K562 (cell line): ENCODE measurements around the gene CENPN. TPM values are rescaled to one million over a fixed set of nuclear protein-coding genes. Genes with fewer than 3 reads are reported as not detected.

ENCODE experiments used
- ATAC-seq: fragments of 200-7000 bp; cut with Tn5 transposase; 3 replicates; pipeline ENCODE4 v1.9.1; 2020; ENCODE audit warnings: moderate library complexity
- BruUV-seq: library from RNA; stranded (reverse); fragments of 400-500 nt; replicated peaks from 2 replicates; lab custom pipeline; 2021; lab: Mats Ljungman, UMichigan
- CTCF ChIA-PET: fragments of 300-600 bp; formaldehyde crosslinking; extraction: SDS; loops from one replicate; lab custom pipeline; 2021; ENCODE audit warnings: low intra/inter-chr PET ratio; lab: Yijun Ruan, JAX
- POLR2A ChIA-PET: fragments of 300-600, 350-650 bp; sonication (Branson Sonifier 250); formaldehyde crosslinking; extraction: SDS; loops from one replicate; lab custom pipeline; 2021; ENCODE audit warnings: antibody characterized with exemption, inconsistent platforms; lab: Yijun Ruan, JAX
- DNase-seq, 4 experiments: peaks; one replicate each; pipeline versions ENCODE4 v3.0.0 to v3.0.0-alpha.2; 2011 to 2018; ENCODE audit warnings: low spot score in 3 of 4, mixed read lengths in 3 of 4; ENCODE audit errors: extremely low read depth in 1 of 4
- FAIRE-seq: peaks from 2 replicates; lab custom pipeline; 2011; peaks lifted over from hg19 to GRCh38; lab: Jason Lieb, UNC
- H2AFZ ChIP-seq: 2 replicates; pipeline ENCODE4 v1.6.0; 2011; ENCODE audit warnings: low read depth, low read length, control low read depth, inconsistent platforms
- H3K27ac ChIP-seq: fragments of 200-600 bp; 3 replicates; pipeline ENCODE4 v1.8.0; 2011; ENCODE audit warnings: low read depth, mild to moderate bottlenecking, control low read depth, inconsistent platforms, low read length, moderate library complexity, mixed read lengths; ENCODE audit errors: extremely low read depth
- H3K27me3 ChIP-seq, 2 experiments: fragments of 300-600 bp in 1 of 2; 2 replicates in 1 of 2; 3 replicates in 1 of 2; pipeline versions ENCODE4 v1.6.0 to v1.8.0; 2011; ENCODE audit warnings: inconsistent platforms in 2 of 2, low read length in 2 of 2, mild to moderate bottlenecking in 1 of 2, mixed read lengths in 1 of 2, moderate library complexity in 1 of 2; ENCODE audit not compliant: control insufficient read depth in 2 of 2, insufficient read depth in 2 of 2
- H3K36me3 ChIP-seq: fragments of 300-600 bp; 3 replicates; pipeline ENCODE4 v1.8.0; 2011; ENCODE audit warnings: mild to moderate bottlenecking, low read length, inconsistent platforms; ENCODE audit not compliant: control insufficient read depth, insufficient read depth
- H3K4me1 ChIP-seq, 2 experiments: fragments of 200-600 bp in 1 of 2; replicated peaks in 1 of 2; 2 replicates in 1 of 2; 3 replicates in 1 of 2; pipeline versions ENCODE4 v1.5.1 to v1.8.0; 2011; ENCODE audit warnings: inconsistent platforms in 2 of 2, low read length in 2 of 2, mild to moderate bottlenecking in 1 of 2, mixed read lengths in 1 of 2, moderate library complexity in 1 of 2; ENCODE audit not compliant: control insufficient read depth in 2 of 2, insufficient read depth in 2 of 2
- H3K4me2 ChIP-seq: 2 replicates; pipeline ENCODE4 v1.6.1; 2011; ENCODE audit warnings: low read length, control low read depth, inconsistent platforms, mixed read lengths; ENCODE audit not compliant: insufficient read depth
- H3K4me3 ChIP-seq: fragments of 200-600 bp; sonication (generic), shearing (Covaris generic); 2 replicates; pipeline ENCODE4 v1.5.1; 2016; ENCODE audit warnings: control low read depth, inconsistent platforms
- H3K79me2 ChIP-seq: fragments of 200-600 bp; 3 replicates; pipeline ENCODE4 v1.8.0; 2011; ENCODE audit warnings: low read length, inconsistent platforms; ENCODE audit not compliant: control insufficient read depth, insufficient read depth
- H3K9ac ChIP-seq, 2 experiments: 2 replicates each; pipeline versions ENCODE4 v1.6.0 to v1.6.1; 2011; ENCODE audit warnings: low read depth in 2 of 2, low read length in 2 of 2, control low read depth in 1 of 2, inconsistent platforms in 1 of 2, mild to moderate bottlenecking in 1 of 2, mixed read lengths in 1 of 2; ENCODE audit not compliant: insufficient read depth in 1 of 2
- H3K9me1 ChIP-seq: one replicate; pipeline ENCODE4 v1.6.0; 2011; ENCODE audit warnings: inconsistent platforms, mild to moderate bottlenecking, low read length, moderate library complexity; ENCODE audit not compliant: control insufficient read depth, insufficient read depth
- H3K9me3 ChIP-seq: replicated peaks from 2 replicates; pipeline ENCODE4 v1.5.1; 2011; ENCODE audit warnings: low read depth, low read length, inconsistent platforms; ENCODE audit not compliant: control insufficient read depth, insufficient read depth
- H4K20me1 ChIP-seq: replicated peaks from 2 replicates; pipeline ENCODE4 v1.6.1; 2011; ENCODE audit warnings: low read length, inconsistent platforms, mixed read lengths; ENCODE audit not compliant: control insufficient read depth, insufficient read depth
- CBX3 ChIP-seq, 2 experiments: IDR thresholded peaks; 1 replicate in 1 of 2; 2 replicates in 1 of 2; pipeline ENCODE4 v1.6.1; 2012; ENCODE audit warnings: inconsistent platforms in 2 of 2, low read length in 2 of 2, borderline replicate concordance in 1 of 2, control low read depth in 1 of 2
- CREB1 ChIP-seq, 2 experiments: sonication (generic) in 1 of 2; formaldehyde crosslinking in 1 of 2; IDR thresholded peaks; 2 replicates each; pipeline versions ENCODE4 v1.6.1 to v1.8.0; 2012 to 2022; ENCODE audit warnings: inconsistent platforms in 1 of 2, mild to moderate bottlenecking in 1 of 2, missing genetic modification reagents in 1 of 2, moderate library complexity in 1 of 2
- E2F3 ChIP-seq: fragments of 250-450 bp; sonication (Bioruptor Pico); IDR thresholded peaks from 2 replicates; pipeline ENCODE4 v1.4.0; 2020; ENCODE audit warnings: mild to moderate bottlenecking
- ELF2 ChIP-seq: fragments of 250-450 bp; sonication (Bioruptor Pico); IDR thresholded peaks from 2 replicates; pipeline ENCODE4 v1.5.0; 2021; ENCODE audit warnings: mild to moderate bottlenecking
- FUS ChIP-seq: fragments of 200-400 bp; formaldehyde crosslinking; optimal IDR thresholded peaks from 2 replicates; pipeline ENCODE3; 2017; ENCODE audit warnings: low read depth, low read length
- HBP1 ChIP-seq: fragments of 450-650 bp; formaldehyde crosslinking; IDR thresholded peaks from 2 replicates; pipeline ENCODE4 v1.4.0; 2022; ENCODE audit warnings: missing genetic modification characterization
- KAT7 ChIP-seq: sonication (generic); formaldehyde crosslinking; IDR thresholded peaks from 2 replicates; pipeline ENCODE4 v1.8.0; 2022; ENCODE audit warnings: missing genetic modification reagents, mild to moderate bottlenecking, borderline replicate concordance
- NFE2L1 ChIP-seq: fragments of 450-650 bp; IDR thresholded peaks from 2 replicates; pipeline ENCODE4 v1.6.1; 2016; ENCODE audit warnings: missing genetic modification characterization, low read depth, mild to moderate bottlenecking, missing compliant biosample characterization, moderate library complexity, borderline replicate concordance
- NR2C2 ChIP-seq, 2 experiments: fragments of 200-800 bp in 1 of 2; sonication (Bioruptor generic) in 1 of 2; sonication (generic) in 1 of 2; formaldehyde crosslinking in 1 of 2; IDR thresholded peaks; 2 replicates each; pipeline versions ENCODE4 v1.6.1 to v1.8.0; 2016 to 2022; ENCODE audit warnings: mild to moderate bottlenecking in 1 of 2, missing compliant biosample characterization in 1 of 2, missing genetic modification characterization in 1 of 2, missing genetic modification reagents in 1 of 2
- PTRF ChIP-seq: fragments of 450-650 bp; IDR thresholded peaks from 2 replicates; pipeline ENCODE4 v1.6.1; 2016; ENCODE audit warnings: mild to moderate bottlenecking, missing genetic modification characterization, missing compliant biosample characterization
- RBM15 ChIP-seq: fragments of 200-400 bp; formaldehyde crosslinking; IDR thresholded peaks from 2 replicates; pipeline ENCODE4 v1.6.1; 2018; ENCODE audit warnings: mild to moderate bottlenecking, low read length, moderate library complexity; ENCODE audit not compliant: insufficient read depth
- TAF15 ChIP-seq: fragments of 200-400 bp; formaldehyde crosslinking; IDR thresholded peaks from 2 replicates; pipeline ENCODE4 v1.6.1; 2017; ENCODE audit warnings: mild to moderate bottlenecking, low read depth, low read length, moderate library complexity
- TCF3 ChIP-seq: sonication (generic); formaldehyde crosslinking; IDR thresholded peaks from 2 replicates; pipeline ENCODE4 v1.4.0; 2020; ENCODE audit warnings: mild to moderate bottlenecking, missing genetic modification reagents
- TRIM24 ChIP-seq, 2 experiments: fragments of 450-650 bp; IDR thresholded peaks; 2 replicates each; pipeline ENCODE4 v1.6.1; 2016
- ZNF224 ChIP-seq: sonication (generic); formaldehyde crosslinking; IDR thresholded peaks from 2 replicates; pipeline ENCODE4 v1.8.0; 2022; ENCODE audit warnings: mild to moderate bottlenecking, missing genetic modification reagents
- ZNF444 ChIP-seq: fragments of 250-450 bp; sonication (Bioruptor Pico); IDR thresholded peaks from 2 replicates; pipeline ENCODE4 v1.4.0; 2020; ENCODE audit warnings: mild to moderate bottlenecking, moderate library complexity
- ZNF511 ChIP-seq: sonication (generic); formaldehyde crosslinking; IDR thresholded peaks from 2 replicates; pipeline ENCODE4 v1.8.0; 2022; ENCODE audit warnings: mild to moderate bottlenecking, missing genetic modification reagents
- ZNF584 ChIP-seq: fragments of 200-800 bp; sonication (Bioruptor generic); IDR thresholded peaks from 2 replicates; pipeline ENCODE4 v1.6.1; 2016; ENCODE audit warnings: low read depth, mild to moderate bottlenecking, missing genetic modification characterization, missing compliant biosample characterization
- ZNF644 ChIP-seq: fragments of 200-800 bp; sonication (Bioruptor generic); IDR thresholded peaks from 2 replicates; pipeline ENCODE4 v1.6.1; 2016; ENCODE audit warnings: low read depth, missing genetic modification characterization, missing compliant biosample characterization
- WGBS: fragments of 100-300 bp; shearing (Covaris generic); methylation state at CpG from one replicate; pipeline ENCODE4 v1.1.6; 2016; ENCODE audit warnings: low coverage, mixed read lengths; ENCODE audit not compliant: insufficient coverage; ENCODE audit errors: missing lambda C conversion rate; 5-methylcytosine and 5-hydroxymethylcytosine counted together
- in situ Hi-C: fragments of 300-500 bp; cut with MboI; formaldehyde crosslinking; loops from 4 replicates; pipeline ENCODE4 v1.15.0; 2018; ENCODE audit warnings: inconsistent platforms, mixed read lengths
- intact Hi-C: fragments of 100-400 bp; cut with micrococcal nuclease; formaldehyde crosslinking; loops from 2 replicates; pipeline ENCODE4 v1.14.2; 2022
- polyA plus RNA-seq, 8 experiments: library from polyadenylated mRNA; depleted of rRNA in 4 of 8; stranded (reverse) in 5 of 8; unstranded in 3 of 8; fragments of >200 nt; fragmentation: Nextera tagmentation in 2 of 8; fragmentation: Illumina TruSeq in 1 of 8; extraction: Ambion mirVana in 2 of 8; extraction: Trizol in 1 of 8; gene quantifications; 2 replicates each; pipeline versions ENCODE4 v1.2.1 to v1.2.3, GENCODE V29; 2011 to 2014; ENCODE audit warnings: inconsistent platforms in 1 of 8, missing spikeins in 1 of 8
- total RNA-seq, 7 experiments: library from RNA; depleted of rRNA in 6 of 7; stranded (reverse); fragments of >200 nt in 6 of 7; fragmentation: Illumina TruSeq in 2 of 7; extraction: Trizol in 2 of 7; gene quantifications; 2 replicates each; pipeline versions ENCODE4 v1.2.1 to v1.2.3, GENCODE V29; 2011 to 2021; ENCODE audit warnings: low replicate concordance in 1 of 7

The CENPN gene
- total and polyA plus RNA-seq, 9 of the 15 experiments (the other 6 are each of a cell fraction or from before 2014, with no cell fraction given) = 92.3 to 384 (median 140) TPM

- H3K27me3 ChIP-seq = no peaks in the 10 kb centered on the region
- H3K4me1 ChIP-seq = peaks cover 7 to 16% of the 10 kb centered on the region in 2 experiments; a peak in 4 of 5 replicates
- peak within 1 kb of the TSS; percentile 81 for H3K27ac ChIP-seq
- ChIA-PET POLR2A (interaction anchor here (0.5 to 2.1 kb wide), 9 partner anchors 11 to 448 kb away, joined by 3 to 8 read pairs (median 4); partner anchors contain the start of genes CENPN and CMC2), CTCF (interaction anchor here (0.7 to 1.4 kb wide), 2 partner anchors 41 to 42 kb away, joined by 4 to 5 read pairs; partner anchors contain the start of gene ATMIN)
- TSS peak; percentile 90 for BruUV-seq
- H3K79me2 ChIP-seq = no peaks in the 10 kb centered on the region
- H3K36me3 ChIP-seq = peaks cover 12% of the 10 kb centered on the region; the same call in 1 of the 3 replicates
- intact Hi-C loops (loop anchor here (2.0 kb wide), 2 partner anchors 19 to 41 kb away; partner anchors contain the start of gene GCSH), in situ Hi-C loops (no loop called here)
- H3K4me2 ChIP-seq = peak within 1 kb of the TSS; percentile 99
- ATAC-seq (peak; percentile 96), FAIRE-seq (no peak), DNase-seq (peak; percentile 94 to 98 (median 96))
- H3K9me1 ChIP-seq = no peaks in the 10 kb centered on the region
- H3K9me3 ChIP-seq = no peaks in the 10 kb centered on the region
- 10% methylated on average over 59 of the region's 59 CpGs for WGBS
- peak within 1 kb of the TSS; percentile 92 for H3K4me3 ChIP-seq
- H2AFZ ChIP-seq = peak within 1 kb of the TSS; percentile 100
- no peaks in the 10 kb centered on the region for H4K20me1 ChIP-seq
- peak within 1 kb of the TSS; percentile 86 to 93 for H3K9ac ChIP-seq
- TF ChIP-seq ZNF644 (peak; percentile 66; the same call in 1 of the 2 replicates), ZNF584 (no peak), CREB1 (IDR thresholded peaks at IDR 0.05) (peak; percentile 93), CREB1 (CRISPR knock-in tag; IDR thresholded peaks at IDR 0.05) (peak; percentile 96), RBM15 (no peak), CBX3 (IDR thresholded peaks at IDR 0.05; ENCODE audit: borderline replicate concordance in 1 of 2, low read length in 2 of 2) (no peak; a peak in 1 of 3 replicates), PTRF (tag) (no peak), HBP1 (0 out of 2 replicates have a peak, but pooled peaks have one; percentile 7), ZNF444 (CRISPR knock-in tag) (0 out of 2 replicates have a peak, but pooled peaks have one; percentile 28), NFE2L1 (tag) (no peak), ZNF511 (CRISPR knock-in tag) (peak; percentile 49), TCF3 (CRISPR knock-in tag) (no peak), NR2C2 (CRISPR knock-in tag; IDR thresholded peaks at IDR 0.05) (no peak), NR2C2 (tag; IDR thresholded peaks at IDR 0.05) (peak; percentile 74; the same call in 1 of the 2 replicates), ELF2 (CRISPR knock-in tag) (peak; percentile 72), E2F3 (CRISPR knock-in tag) (no peak; the same call in 1 of the 2 replicates), TAF15 (no peak), KAT7 (CRISPR knock-in tag) (no peak; the same call in 1 of the 2 replicates), TRIM24 (IDR thresholded peaks at IDR 0.05) (peak in 1 of 2 experiments; percentile 94; a peak in 2 of 4 replicates), FUS (no peak), ZNF224 (no peak)
These were observed 70.3 kb downstream of the CENPN start, which contains the start of gene C16orf46 for GRCh38 chr16:81077076-81077940. C16orf46 (minus strand) TSS chr16:81077238; CDS start chr16:81063955, 13,283 bp downstream.
